Colonic mucosa (tissue), 4 donors: ENCODE results near the gene DOK5. TPM values are rescaled to one million over a fixed set of nuclear protein-coding genes. Genes with fewer than 3 reads are reported as not detected.

ENCODE experiments used
- DNase-seq: peaks from one replicate; pipeline ENCODE4 v3.0.0-alpha.2; 2020
- H3K27ac ChIP-seq: fragments of 200-600 bp; one replicate; pipeline ENCODE4 v1.8.0; 2021
- H3K27me3 ChIP-seq: fragments of 200-600 bp; one replicate; pipeline ENCODE4 v1.8.0; 2021
- H3K36me3 ChIP-seq: fragments of 200-600 bp; one replicate; pipeline ENCODE4 v1.8.0; 2021
- H3K4me1 ChIP-seq: fragments of 200-600 bp; one replicate; pipeline ENCODE4 v1.8.0; 2021; ENCODE audit warnings: mild to moderate bottlenecking
- H3K4me3 ChIP-seq: fragments of 200-600 bp; one replicate; pipeline ENCODE4 v1.8.0; 2021
- H3K9ac ChIP-seq, 2 donors: one replicate each; pipeline ENCODE4 v1.7.0; 2013; ENCODE audit warnings: control low read depth in 2 of 2, low read depth in 2 of 2, low read length in 2 of 2
- H3K9me3 ChIP-seq: fragments of 200-600 bp; one replicate; pipeline ENCODE4 v1.8.0; 2021
- intact Hi-C: fragments of 100-400 bp; cut with DNase I; formaldehyde crosslinking; loops from one replicate; pipeline ENCODE4 v1.14.1; 2022
- total RNA-seq, 2 donors: library from RNA; stranded (reverse); fragmentation: NEBNext Ultra II Directional in 1 of 2; extraction: Animal tissue kit (Norgen Biotek cat#: 25700) in 1 of 2; gene quantifications; one replicate each; pipeline ENCODE4 v1.2.1, GENCODE V29; 2021
- TF ChIP-seq, protein P1 (sequence below): fragments of 200-600 bp; IDR thresholded peaks from one replicate; pipeline ENCODE4 v1.8.0; 2022; ENCODE audit warnings: antibody characterized with exemption, mild to moderate bottlenecking
- donor health status: healthy.
- donor health status: DM: no; HTN: no; CAD: no.
- donor health status: DM: no; HTN: no; CAD: no.

Gene DOK5
- total RNA-seq, 2 donors from 2014 or later: 0.80 TPM; not detected in 1

DNA sequence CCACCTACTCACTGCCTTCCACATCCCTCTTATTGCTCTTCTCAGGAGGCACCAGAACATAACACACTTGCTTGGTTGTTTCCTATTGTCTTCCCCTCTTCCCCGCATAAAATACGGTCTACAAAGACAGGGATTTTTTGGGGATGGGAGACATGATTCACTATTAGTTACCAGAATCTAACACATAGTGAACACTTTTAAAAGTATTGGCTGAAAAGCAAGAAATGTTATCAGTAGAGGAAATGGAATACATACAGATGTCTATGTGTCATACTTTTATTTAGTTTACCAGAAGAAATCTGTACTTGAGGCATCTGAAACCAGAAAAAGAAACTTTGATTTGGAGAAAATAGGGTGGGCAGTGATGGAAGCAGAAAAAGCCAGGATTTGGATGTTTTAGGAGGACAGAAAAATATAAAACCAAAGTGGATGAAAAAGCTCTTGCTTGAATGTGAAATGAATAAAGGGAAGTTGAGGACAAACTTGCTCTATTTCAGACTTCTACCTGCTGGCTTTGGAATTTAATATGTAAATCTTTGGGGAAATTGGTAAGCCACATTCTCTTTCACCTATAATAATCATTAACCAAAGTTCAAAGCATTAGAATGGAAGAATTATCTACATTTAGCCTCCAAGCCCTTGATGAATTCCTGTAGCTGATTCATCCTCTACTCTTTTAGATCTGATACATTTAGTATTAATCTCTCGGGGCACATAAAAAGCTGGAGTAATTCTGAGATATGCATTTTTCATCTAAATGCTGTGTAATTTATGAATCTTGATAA is 82.6 kb downstream of the DOK5 start:
- H3K4me3 ChIP-seq: no peak overlapping the region
- H3K4me1 ChIP-seq: no peaks in the 10 kb centered on the region
- no peak for DNase-seq
- TF ChIP-seq, protein P1, sequence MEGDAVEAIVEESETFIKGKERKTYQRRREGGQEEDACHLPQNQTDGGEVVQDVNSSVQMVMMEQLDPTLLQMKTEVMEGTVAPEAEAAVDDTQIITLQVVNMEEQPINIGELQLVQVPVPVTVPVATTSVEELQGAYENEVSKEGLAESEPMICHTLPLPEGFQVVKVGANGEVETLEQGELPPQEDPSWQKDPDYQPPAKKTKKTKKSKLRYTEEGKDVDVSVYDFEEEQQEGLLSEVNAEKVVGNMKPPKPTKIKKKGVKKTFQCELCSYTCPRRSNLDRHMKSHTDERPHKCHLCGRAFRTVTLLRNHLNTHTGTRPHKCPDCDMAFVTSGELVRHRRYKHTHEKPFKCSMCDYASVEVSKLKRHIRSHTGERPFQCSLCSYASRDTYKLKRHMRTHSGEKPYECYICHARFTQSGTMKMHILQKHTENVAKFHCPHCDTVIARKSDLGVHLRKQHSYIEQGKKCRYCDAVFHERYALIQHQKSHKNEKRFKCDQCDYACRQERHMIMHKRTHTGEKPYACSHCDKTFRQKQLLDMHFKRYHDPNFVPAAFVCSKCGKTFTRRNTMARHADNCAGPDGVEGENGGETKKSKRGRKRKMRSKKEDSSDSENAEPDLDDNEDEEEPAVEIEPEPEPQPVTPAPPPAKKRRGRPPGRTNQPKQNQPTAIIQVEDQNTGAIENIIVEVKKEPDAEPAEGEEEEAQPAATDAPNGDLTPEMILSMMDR: no peak
- intact Hi-C loops: no loop called here
- H3K9ac ChIP-seq: no peak overlapping the region
- no peaks in the 10 kb centered on the region for H3K27me3 ChIP-seq
- H3K9me3 ChIP-seq: no peaks in the 10 kb centered on the region
- no peaks in the 10 kb centered on the region for H3K36me3 ChIP-seq
- no peak overlapping the region for H3K27ac ChIP-seq

DNA sequence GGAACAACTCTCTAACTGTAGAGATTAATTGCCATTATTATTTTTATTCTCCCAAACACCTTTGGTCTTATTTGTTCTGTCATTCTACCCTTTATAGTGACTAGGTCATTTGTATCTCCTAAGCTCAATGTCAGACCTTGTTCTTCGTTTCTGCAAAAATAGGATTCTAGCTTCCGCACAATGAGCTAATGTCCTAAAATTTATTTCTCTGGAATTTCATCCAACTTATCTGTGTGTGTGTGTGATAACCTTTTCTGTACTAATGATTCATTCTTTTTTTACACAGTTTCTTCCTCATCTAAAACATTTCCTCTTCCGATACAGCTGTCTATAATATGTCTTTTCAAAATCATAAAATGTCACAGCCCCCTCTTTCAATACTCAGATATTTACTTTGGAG is 84.5 kb downstream of the DOK5 start:
- no peak for DNase-seq
- H3K36me3 ChIP-seq: no peaks in the 10 kb centered on the region
- H3K27me3 ChIP-seq: no peaks in the 10 kb centered on the region
- no peak overlapping the region for H3K27ac ChIP-seq
- intact Hi-C loops: no loop called here
- no peak overlapping the region for H3K4me3 ChIP-seq
- H3K4me1 ChIP-seq: no peaks in the 10 kb centered on the region
- no peak overlapping the region for H3K9ac ChIP-seq
- TF ChIP-seq, protein P1: no peak
- H3K9me3 ChIP-seq: no peaks in the 10 kb centered on the region

DNA sequence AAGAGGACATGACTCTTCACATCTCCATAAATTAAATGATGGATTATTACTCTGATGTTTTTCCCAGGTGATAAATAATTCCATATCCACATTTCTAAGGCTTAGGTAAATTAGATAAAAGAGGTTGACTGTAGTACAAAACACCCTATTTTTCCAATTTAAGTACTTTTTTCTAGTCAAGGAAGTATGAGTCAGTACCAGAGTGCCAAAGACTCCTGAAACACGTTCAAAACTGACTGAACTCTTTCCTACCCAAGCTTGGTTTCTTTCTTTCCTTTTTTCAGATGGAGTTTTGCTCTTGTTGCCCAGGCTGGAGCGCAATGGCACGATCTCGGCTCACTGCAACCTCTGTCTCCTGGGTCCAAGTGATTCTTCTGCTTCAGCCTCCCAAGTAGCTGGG is 85.0 kb downstream of the DOK5 start:
- Histone ChIP-seq H3K27me3 (no peaks in the 10 kb centered on the region), H3K9me3 (no peaks in the 10 kb centered on the region), H3K27ac (no peak overlapping the region), H3K36me3 (no peaks in the 10 kb centered on the region), H3K9ac (no peak overlapping the region), H3K4me1 (no peaks in the 10 kb centered on the region), H3K4me3 (no peak overlapping the region)
- no peak for DNase-seq
- intact Hi-C loops: no loop called here
- TF ChIP-seq, protein P1: no peak

DNA sequence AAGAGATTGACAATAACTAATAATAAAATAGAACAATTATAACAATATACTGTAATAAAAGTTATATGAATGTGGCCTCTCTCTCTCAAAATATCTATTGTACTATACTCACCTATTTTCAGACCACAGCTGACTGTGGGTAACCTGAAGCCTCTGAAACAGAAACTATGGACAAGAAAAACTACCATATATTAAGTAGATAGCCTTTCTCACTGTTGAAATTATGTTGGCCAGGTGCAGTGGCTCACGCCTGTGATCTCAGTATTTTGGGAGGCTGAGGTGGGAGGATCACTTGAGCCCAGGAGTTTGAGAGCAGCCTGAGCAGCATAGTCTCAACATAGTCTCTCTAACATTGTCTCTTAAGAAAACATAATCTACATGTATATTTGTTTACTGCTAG is 89.9 kb downstream of the DOK5 start:
- TF ChIP-seq, protein P1: no peak

DNA sequence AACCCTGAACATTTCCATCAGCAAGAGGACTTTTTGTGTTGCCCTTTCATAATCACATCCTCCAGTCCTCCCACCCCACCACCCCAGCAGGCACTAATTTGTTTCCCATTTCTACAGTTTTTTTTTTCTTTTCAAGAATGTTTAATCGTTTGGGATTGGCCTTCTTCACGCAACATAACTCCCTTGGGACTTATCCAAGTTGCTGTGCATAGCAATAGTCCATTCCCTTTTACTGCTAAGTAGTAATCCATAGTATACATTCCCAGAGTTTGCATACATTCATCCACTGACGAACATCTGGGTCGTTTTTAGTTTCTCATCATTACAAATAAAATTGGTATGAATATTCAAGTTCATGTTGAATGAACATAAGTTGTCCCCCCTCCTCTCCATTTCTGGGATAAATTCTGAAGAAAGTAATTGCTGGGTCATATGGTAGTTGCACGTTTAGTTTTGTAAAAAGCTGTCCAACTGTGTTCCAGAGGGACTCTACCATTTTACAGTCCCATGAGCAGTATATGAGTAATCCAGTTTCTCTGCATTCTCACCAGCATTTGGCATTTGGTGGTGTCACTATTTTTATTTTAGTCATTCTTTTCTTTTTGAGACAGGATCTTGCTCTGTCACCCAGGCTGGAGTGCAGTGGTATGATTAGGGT is 90.8 kb downstream of the DOK5 start:
- DNase-seq: no peak
- H3K36me3 ChIP-seq: no peaks in the 10 kb centered on the region
- no peak overlapping the region for H3K9ac ChIP-seq
- no peak overlapping the region for H3K27ac ChIP-seq
- no peaks in the 10 kb centered on the region for H3K9me3 ChIP-seq
- TF ChIP-seq, protein P1: no peak
- no peaks in the 10 kb centered on the region for H3K4me1 ChIP-seq
- H3K4me3 ChIP-seq: no peak overlapping the region
- no peaks in the 10 kb centered on the region for H3K27me3 ChIP-seq
- intact Hi-C loops: no loop called here

More for the DNA sequence above, 89.9 kb downstream of the DOK5 start:
- no peak for DNase-seq
- Histone ChIP-seq H3K27me3 (no peaks in the 10 kb centered on the region), H3K4me1 (no peaks in the 10 kb centered on the region), H3K9ac (no peak overlapping the region), H3K36me3 (no peaks in the 10 kb centered on the region), H3K27ac (no peak overlapping the region), H3K9me3 (no peaks in the 10 kb centered on the region), H3K4me3 (no peak overlapping the region)
- intact Hi-C loops: no loop called here
